ENCODE measurements around the gene INMT. TPM values are rescaled to one million over a fixed set of nuclear protein-coding genes. Genes with fewer than 3 reads are reported as not detected.

The INMT gene
- 0.94 TPM for total RNA-seq
- 2.5 TPM for polyA plus RNA-seq
- long read RNA-seq, donor 1 = 0 reads
- long read RNA-seq, donor 2 = 0 reads
- long read RNA-seq, donor 3 = 0 reads
- long read RNA-seq, donor 4 = 0 reads
- long read RNA-seq, donor 5 = 0 reads
- long read RNA-seq, donor 6 = 0 reads
- long read RNA-seq, donor 7 = 0 reads
- long read RNA-seq, donor 8 = 0 reads
- long read RNA-seq, donor 9 = 0 reads
- long read RNA-seq, donor 10 = 0 reads

DNA sequence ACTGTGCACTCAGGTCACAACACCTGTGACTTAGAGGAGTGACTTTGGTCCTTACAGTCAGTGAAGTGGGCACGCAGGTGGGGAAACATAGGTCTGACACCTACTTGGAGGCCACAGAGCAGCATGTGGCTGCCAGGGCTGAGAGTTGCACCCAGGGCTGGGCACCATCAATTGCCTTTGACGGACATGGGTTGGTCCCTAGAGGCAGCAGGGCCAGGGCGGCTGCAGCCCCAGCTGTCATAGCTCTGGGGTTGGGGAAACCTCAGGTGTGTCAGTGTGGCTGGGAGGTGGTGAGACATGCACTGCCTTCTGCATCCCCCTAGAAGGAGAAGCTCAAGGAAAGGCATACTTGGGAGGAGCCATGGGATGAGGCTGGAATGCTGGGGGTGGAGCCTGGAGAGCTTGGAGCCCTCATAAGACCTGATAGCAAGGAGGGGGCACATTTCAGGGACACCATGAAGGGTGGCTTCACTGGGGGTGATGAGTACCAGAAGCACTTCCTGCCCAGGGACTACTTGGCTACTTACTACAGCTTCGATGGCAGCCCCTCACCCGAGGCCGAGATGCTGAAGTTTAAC is at the start of gene INMT:
Gene INMT (plus strand): TSS at position 440 of the 578 bp plus-strand sequence. CDS start 16 bp downstream, at position 456.
- no peaks in the 10 kb centered on the region for H3K4me1 ChIP-seq (ENCODE audit: control insufficient read depth in 2 of 2, insufficient read depth in 2 of 2, low read length in 2 of 2)
- 95% methylated on average over 6 of the region's 6 CpGs for WGBS
- DNase-seq (ENCODE audit: low read depth in 6 of 9, low spot score in 9 of 9) = no peak

DNA sequence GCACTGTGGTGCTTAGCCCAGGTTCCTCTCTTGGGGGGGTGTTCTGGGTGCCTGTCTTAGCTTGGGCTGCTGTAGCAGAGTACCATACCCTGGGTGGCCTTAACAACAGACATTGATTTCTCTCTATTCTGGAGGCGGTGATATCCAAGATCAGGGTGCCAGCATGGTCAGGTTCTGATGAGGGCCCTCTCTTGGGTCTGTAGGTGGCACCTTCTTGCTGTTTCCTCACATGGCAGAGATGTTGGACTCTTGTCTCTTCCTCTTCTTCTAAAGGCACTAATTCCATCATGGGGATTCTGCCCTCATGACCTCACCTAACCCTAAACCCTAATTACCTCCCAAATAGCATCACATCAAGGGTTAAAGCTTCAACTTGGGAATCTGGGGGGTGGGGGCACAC is 49.7 kb upstream of the INMT start:
- Histone ChIP-seq H3K4me1 (ENCODE audit: control insufficient read depth in 2 of 2, insufficient read depth in 2 of 2, low read length in 2 of 2) (no peaks in the 10 kb centered on the region), H3K36me3 (ENCODE audit: control insufficient read depth in 2 of 2, insufficient read depth in 2 of 2, low read length in 1 of 2) (no peaks in the 10 kb centered on the region), H3K9me3 (ENCODE audit: control insufficient read depth in 2 of 2, insufficient read depth in 1 of 2, low read length in 1 of 2) (no peaks in the 10 kb centered on the region), H3K27ac (ENCODE audit: low read depth in 1 of 2, low read length in 1 of 2) (no peak overlapping the region), H3K27me3 (ENCODE audit: control insufficient read depth in 2 of 2, insufficient read depth in 1 of 2, low read length in 1 of 2) (peaks cover 0 to 22% of the 10 kb centered on the region in 2 donors), H3K4me3 (ENCODE audit: low read length in 2 of 2) (no peak overlapping the region)
- peak in 2 of 9 donors; percentile 11 to 37 for DNase-seq (ENCODE audit: low read depth in 6 of 9, low spot score in 9 of 9)
- WGBS = 83% methylated on average over 1 of the region's 1 CpG

More for the DNA sequence above, at the start of gene INMT:
- Histone ChIP-seq H3K9me3 (ENCODE audit: control insufficient read depth in 2 of 2, insufficient read depth in 1 of 2, low read length in 1 of 2) (peaks cover 0 to 8% of the 10 kb centered on the region in 2 donors), H3K27ac (ENCODE audit: low read depth in 1 of 2, low read length in 1 of 2) (peak within 1 kb of the TSS in 1 of 2 donors; percentile 11), H3K27me3 (ENCODE audit: control insufficient read depth in 2 of 2, insufficient read depth in 1 of 2, low read length in 1 of 2) (no peaks in the 10 kb centered on the region), H3K4me3 (ENCODE audit: low read length in 2 of 2) (no peak within 1 kb of the TSS), H3K36me3 (ENCODE audit: control insufficient read depth in 2 of 2, insufficient read depth in 2 of 2, low read length in 1 of 2) (no peaks in the 10 kb centered on the region)

DNA sequence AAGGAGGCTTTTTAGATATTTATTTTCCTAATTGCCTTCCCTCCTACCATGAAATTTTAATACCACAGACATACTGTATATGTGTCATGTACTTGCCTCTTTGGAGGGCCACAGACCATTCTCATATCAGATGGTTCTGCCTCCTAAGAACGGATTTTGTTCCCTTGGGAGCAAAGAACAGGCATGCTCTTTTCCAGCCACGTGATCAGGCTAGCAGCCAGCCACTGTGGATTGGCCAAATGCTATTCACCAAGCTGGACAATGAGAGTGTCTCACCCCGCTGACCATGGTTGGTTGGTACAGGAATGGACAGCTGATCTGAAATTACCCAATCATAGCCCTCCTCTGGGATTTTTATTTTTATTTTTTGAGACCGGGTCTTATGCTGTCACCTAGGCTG is 48.2 kb upstream of the INMT start:
- DNase-seq (ENCODE audit: low read depth in 6 of 9, low spot score in 9 of 9) = no peak
- Histone ChIP-seq H3K27ac (ENCODE audit: low read depth in 1 of 2, low read length in 1 of 2) (no peak overlapping the region), H3K9me3 (ENCODE audit: control insufficient read depth in 2 of 2, insufficient read depth in 1 of 2, low read length in 1 of 2) (no peaks in the 10 kb centered on the region), H3K36me3 (ENCODE audit: control insufficient read depth in 2 of 2, insufficient read depth in 2 of 2, low read length in 1 of 2) (no peaks in the 10 kb centered on the region), H3K27me3 (ENCODE audit: control insufficient read depth in 2 of 2, insufficient read depth in 1 of 2, low read length in 1 of 2) (peaks cover 0 to 15% of the 10 kb centered on the region in 2 donors), H3K4me1 (ENCODE audit: control insufficient read depth in 2 of 2, insufficient read depth in 2 of 2, low read length in 2 of 2) (no peaks in the 10 kb centered on the region), H3K4me3 (ENCODE audit: low read length in 2 of 2) (no peak overlapping the region)
- 91% methylated on average over 4 of the region's 4 CpGs for WGBS

GRCh38 chr7:30705008-30705407 is 46.9 kb upstream of the INMT start:
- no peak overlapping the region for H3K27ac ChIP-seq (ENCODE audit: low read depth in 1 of 2, low read length in 1 of 2)
- H3K4me1 ChIP-seq (ENCODE audit: control insufficient read depth in 2 of 2, insufficient read depth in 2 of 2, low read length in 2 of 2) = no peaks in the 10 kb centered on the region
- 92% methylated on average over 8 of the region's 8 CpGs for WGBS
- no peaks in the 10 kb centered on the region for H3K36me3 ChIP-seq (ENCODE audit: control insufficient read depth in 2 of 2, insufficient read depth in 2 of 2, low read length in 1 of 2)
- no peaks in the 10 kb centered on the region for H3K9me3 ChIP-seq (ENCODE audit: control insufficient read depth in 2 of 2, insufficient read depth in 1 of 2, low read length in 1 of 2)
- peaks cover 0 to 8% of the 10 kb centered on the region in 2 donors for H3K27me3 ChIP-seq (ENCODE audit: control insufficient read depth in 2 of 2, insufficient read depth in 1 of 2, low read length in 1 of 2)
- no peak for DNase-seq (ENCODE audit: low read depth in 6 of 9, low spot score in 9 of 9)
- H3K4me3 ChIP-seq (ENCODE audit: low read length in 2 of 2) = no peak overlapping the region

- Histone ChIP-seq H3K27me3 (ENCODE audit: control insufficient read depth in 2 of 2, insufficient read depth in 1 of 2, low read length in 1 of 2) (peaks cover 0 to 5% of the 10 kb centered on the region in 2 donors), H3K4me3 (ENCODE audit: low read length in 2 of 2) (no peak overlapping the region), H3K27ac (ENCODE audit: low read depth in 1 of 2, low read length in 1 of 2) (no peak overlapping the region), H3K4me1 (ENCODE audit: control insufficient read depth in 2 of 2, insufficient read depth in 2 of 2, low read length in 2 of 2) (no peaks in the 10 kb centered on the region), H3K36me3 (ENCODE audit: control insufficient read depth in 2 of 2, insufficient read depth in 2 of 2, low read length in 1 of 2) (no peaks in the 10 kb centered on the region), H3K9me3 (ENCODE audit: control insufficient read depth in 2 of 2, insufficient read depth in 1 of 2, low read length in 1 of 2) (no peaks in the 10 kb centered on the region)
- DNase-seq (ENCODE audit: low read depth in 6 of 9, low spot score in 9 of 9) = no peak
- WGBS = 96% methylated on average over 13 of the region's 13 CpGs
These were observed 46.3 kb upstream of the INMT start for GRCh38 chr7:30705596-30705995.

DNA sequence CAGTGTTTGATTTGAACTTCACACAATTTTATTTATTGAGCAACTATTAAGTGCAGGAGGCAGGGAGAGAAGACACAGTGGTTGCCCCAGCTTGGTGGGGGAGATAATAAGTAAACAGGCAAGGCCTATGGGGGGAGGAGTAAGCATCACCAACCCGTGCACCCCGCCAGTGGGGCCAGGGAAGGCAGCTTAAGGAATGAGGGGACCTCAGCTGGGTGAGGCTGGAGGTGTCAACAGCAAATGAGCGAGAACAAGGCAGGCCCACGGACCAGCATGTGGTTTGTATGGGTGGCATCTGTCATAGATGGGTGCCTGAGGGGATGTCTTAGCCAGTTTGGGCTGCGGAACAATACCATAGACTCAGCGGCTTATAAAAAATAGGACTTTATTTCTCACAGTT is 45.6 kb upstream of the INMT start:
- H3K36me3 ChIP-seq (ENCODE audit: control insufficient read depth in 2 of 2, insufficient read depth in 2 of 2, low read length in 1 of 2) = no peaks in the 10 kb centered on the region
- DNase-seq (ENCODE audit: low read depth in 6 of 9, low spot score in 9 of 9) = no peak
- H3K9me3 ChIP-seq (ENCODE audit: control insufficient read depth in 2 of 2, insufficient read depth in 1 of 2, low read length in 1 of 2) = no peaks in the 10 kb centered on the region
- 95% methylated on average over 6 of the region's 6 CpGs for WGBS
- H3K4me1 ChIP-seq (ENCODE audit: control insufficient read depth in 2 of 2, insufficient read depth in 2 of 2, low read length in 2 of 2) = no peaks in the 10 kb centered on the region
- H3K4me3 ChIP-seq (ENCODE audit: low read length in 2 of 2) = no peak overlapping the region
- H3K27me3 ChIP-seq (ENCODE audit: control insufficient read depth in 2 of 2, insufficient read depth in 1 of 2, low read length in 1 of 2) = peaks cover 0 to 3% of the 10 kb centered on the region in 2 donors
- no peak overlapping the region for H3K27ac ChIP-seq (ENCODE audit: low read depth in 1 of 2, low read length in 1 of 2)

DNA sequence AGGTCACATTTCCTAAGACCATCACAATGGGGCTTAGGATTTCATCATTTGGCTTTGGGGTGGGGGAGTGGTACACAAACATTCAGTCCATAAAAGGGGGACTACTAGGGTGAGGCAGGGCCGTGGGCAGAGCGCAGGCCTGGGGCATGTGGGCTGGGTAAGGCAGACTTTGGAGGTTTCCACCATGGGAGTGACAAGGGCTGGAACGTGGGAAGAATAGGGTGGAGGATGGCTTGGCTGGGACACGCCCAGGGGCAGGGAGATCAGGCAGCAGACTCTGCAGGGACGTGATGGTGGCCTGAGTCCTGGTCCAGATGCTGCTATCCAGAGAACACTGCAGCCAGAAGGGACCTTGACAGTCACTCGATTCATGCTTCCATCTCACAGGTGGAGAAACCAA is 45.0 kb upstream of the INMT start:
- no peak overlapping the region for H3K4me3 ChIP-seq (ENCODE audit: low read length in 2 of 2)
- WGBS = 83% methylated on average over 6 of the region's 6 CpGs
- no peak for DNase-seq (ENCODE audit: low read depth in 6 of 9, low spot score in 9 of 9)

DNA sequence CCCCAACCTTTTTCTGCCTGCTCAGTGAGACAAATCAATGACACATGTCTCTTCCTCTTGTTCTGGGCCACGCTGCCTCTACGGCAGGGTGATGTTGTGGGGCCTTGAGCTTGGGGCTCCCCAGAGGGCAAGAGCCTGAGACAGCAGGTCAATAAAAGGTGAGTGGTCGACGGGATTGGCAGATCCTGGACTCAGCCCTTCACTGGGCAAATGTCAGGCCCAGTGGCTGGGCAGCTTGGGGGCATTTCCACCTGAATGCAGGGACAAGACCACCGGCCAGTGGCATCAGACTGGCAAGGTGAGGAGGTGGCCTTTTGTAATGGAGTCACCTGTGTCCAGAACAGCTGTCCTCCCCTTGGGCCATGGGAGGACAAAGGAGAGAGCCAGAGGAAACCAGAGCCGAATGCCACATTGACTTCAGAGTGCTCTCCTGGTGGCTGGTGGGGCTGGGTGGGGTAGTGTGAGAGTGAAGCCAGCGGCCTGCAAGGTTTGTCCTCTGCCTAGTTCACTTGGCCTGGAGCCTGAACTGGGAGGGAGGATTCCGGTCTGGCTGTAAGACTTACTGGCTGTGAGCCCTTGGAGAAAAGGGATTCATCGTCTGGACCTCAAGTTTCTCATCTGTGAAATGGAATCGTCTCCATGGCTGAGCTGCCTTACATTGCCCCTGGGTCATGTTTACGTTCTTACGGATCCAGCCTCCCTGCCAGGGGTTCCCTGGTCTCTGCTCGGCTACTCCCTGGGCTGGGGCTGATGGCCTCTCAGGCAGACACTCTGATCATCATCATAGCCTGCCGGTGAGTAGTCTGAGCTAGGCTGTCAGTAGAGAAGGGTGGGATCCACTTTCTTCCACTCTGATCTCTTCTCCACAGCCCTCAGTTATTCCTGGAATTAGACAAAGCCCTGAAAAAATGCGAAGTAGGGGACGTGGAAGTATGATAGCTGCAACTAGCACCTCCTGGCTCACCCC is 44.3 kb upstream of the INMT start:
- DNase-seq (ENCODE audit: low read depth in 6 of 9, low spot score in 9 of 9) = no peak
- 91% methylated on average over 16 of the region's 16 CpGs for WGBS
- Histone ChIP-seq H3K27me3 (ENCODE audit: control insufficient read depth in 2 of 2, insufficient read depth in 1 of 2, low read length in 1 of 2) (peaks cover 0 to 3% of the 10 kb centered on the region in 2 donors), H3K36me3 (ENCODE audit: control insufficient read depth in 2 of 2, insufficient read depth in 2 of 2, low read length in 1 of 2) (no peaks in the 10 kb centered on the region), H3K27ac (ENCODE audit: low read depth in 1 of 2, low read length in 1 of 2) (no peak overlapping the region), H3K4me3 (ENCODE audit: low read length in 2 of 2) (no peak overlapping the region), H3K9me3 (ENCODE audit: control insufficient read depth in 2 of 2, insufficient read depth in 1 of 2, low read length in 1 of 2) (no peaks in the 10 kb centered on the region), H3K4me1 (ENCODE audit: control insufficient read depth in 2 of 2, insufficient read depth in 2 of 2, low read length in 2 of 2) (no peaks in the 10 kb centered on the region)

More for the DNA sequence above, 45.0 kb upstream of the INMT start:
- Histone ChIP-seq H3K4me1 (ENCODE audit: control insufficient read depth in 2 of 2, insufficient read depth in 2 of 2, low read length in 2 of 2) (no peaks in the 10 kb centered on the region), H3K27ac (ENCODE audit: low read depth in 1 of 2, low read length in 1 of 2) (no peak overlapping the region), H3K36me3 (ENCODE audit: control insufficient read depth in 2 of 2, insufficient read depth in 2 of 2, low read length in 1 of 2) (no peaks in the 10 kb centered on the region), H3K9me3 (ENCODE audit: control insufficient read depth in 2 of 2, insufficient read depth in 1 of 2, low read length in 1 of 2) (no peaks in the 10 kb centered on the region), H3K27me3 (ENCODE audit: control insufficient read depth in 2 of 2, insufficient read depth in 1 of 2, low read length in 1 of 2) (peaks cover 0 to 3% of the 10 kb centered on the region in 2 donors)

DNA sequence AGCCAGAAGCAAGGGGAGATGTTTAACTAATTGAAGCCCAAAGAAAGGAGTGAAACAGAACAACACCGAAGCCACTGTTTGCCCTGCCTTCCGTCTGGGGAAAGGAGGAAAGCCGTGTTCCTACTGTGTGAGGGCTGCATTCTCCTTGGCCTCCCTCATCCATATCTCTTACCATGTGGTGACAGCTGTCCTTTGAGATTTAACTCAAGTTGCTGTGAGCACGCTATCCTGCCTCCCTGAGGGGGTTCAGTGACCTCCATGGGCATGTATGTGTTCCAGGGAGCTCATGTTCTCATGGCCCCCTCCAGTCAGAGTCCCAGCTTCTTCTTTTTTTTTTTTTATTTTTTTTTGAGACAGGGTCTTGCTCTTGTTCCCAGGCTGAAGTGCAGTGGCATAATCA is 43.5 kb upstream of the INMT start:
- no peaks in the 10 kb centered on the region for H3K9me3 ChIP-seq (ENCODE audit: control insufficient read depth in 2 of 2, insufficient read depth in 1 of 2, low read length in 1 of 2)
- no peak for DNase-seq (ENCODE audit: low read depth in 6 of 9, low spot score in 9 of 9)
- 93% methylated on average over 4 of the region's 4 CpGs for WGBS
- no peak overlapping the region for H3K27ac ChIP-seq (ENCODE audit: low read depth in 1 of 2, low read length in 1 of 2)
- no peaks in the 10 kb centered on the region for H3K4me1 ChIP-seq (ENCODE audit: control insufficient read depth in 2 of 2, insufficient read depth in 2 of 2, low read length in 2 of 2)
- H3K36me3 ChIP-seq (ENCODE audit: control insufficient read depth in 2 of 2, insufficient read depth in 2 of 2, low read length in 1 of 2) = no peaks in the 10 kb centered on the region
- H3K4me3 ChIP-seq (ENCODE audit: low read length in 2 of 2) = no peak overlapping the region
- H3K27me3 ChIP-seq (ENCODE audit: control insufficient read depth in 2 of 2, insufficient read depth in 1 of 2, low read length in 1 of 2) = peaks cover 0 to 3% of the 10 kb centered on the region in 2 donors

Measured in thymus (tissue), 14 donors.